Measurements from ENCODE around the gene SOX9.
"Not testable (repeated sequence)": the region's sequence is repeated elsewhere in the genome, so short reads cannot be mapped to it uniquely, and the experiment has no call there.

Gene SOX9

DNA sequence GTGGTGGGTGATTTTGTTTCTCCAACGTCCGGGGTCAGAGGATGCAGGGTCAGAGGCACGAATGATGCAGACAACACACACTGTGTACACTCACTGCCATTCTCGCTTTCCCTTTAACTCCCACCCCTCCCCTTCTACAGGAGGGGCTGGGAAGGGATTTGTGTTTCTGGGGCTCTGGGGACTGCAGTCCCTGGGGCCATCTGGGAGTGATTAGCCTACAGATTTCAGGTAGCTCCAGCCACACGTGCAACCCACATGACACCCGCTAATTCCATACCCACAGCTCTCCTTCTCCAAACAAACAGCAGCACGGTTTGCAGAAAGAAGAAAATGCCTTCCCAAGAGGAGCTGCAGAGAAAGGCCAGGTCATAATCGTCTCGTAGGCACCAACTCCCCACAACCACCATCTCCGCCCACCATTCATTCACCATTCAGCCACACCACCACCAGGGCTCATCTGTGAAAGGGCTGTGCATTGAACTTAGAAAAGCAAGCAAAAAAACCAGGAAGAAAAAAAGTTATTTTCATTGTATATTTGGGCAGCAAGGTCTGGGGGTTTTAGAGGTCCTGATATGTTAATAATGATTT is 9.4 kb upstream of the SOX9 start:
- peaks cover 47% of the 10 kb centered on the region for H3K4me1 ChIP-seq (ENCODE audit: control insufficient read depth, insufficient read depth, low read length)
- H3K27ac ChIP-seq (ENCODE audit: low read depth, low read length), result no peak overlapping the region
- H3K9ac ChIP-seq (ENCODE audit: low read depth, low read length), result no peak overlapping the region
- H3K4me3 ChIP-seq (ENCODE audit: low read depth, low read length), result no peak overlapping the region
- no peaks in the 10 kb centered on the region for H3K36me3 ChIP-seq (ENCODE audit: control insufficient read depth, insufficient read depth, low read length)
- no peaks in the 10 kb centered on the region for H3K9me3 ChIP-seq (ENCODE audit: control insufficient read depth, insufficient read depth, low read length)
- H3K27me3 ChIP-seq (ENCODE audit: control insufficient read depth, insufficient read depth, low read length), result peaks cover 45% of the 10 kb centered on the region

DNA sequence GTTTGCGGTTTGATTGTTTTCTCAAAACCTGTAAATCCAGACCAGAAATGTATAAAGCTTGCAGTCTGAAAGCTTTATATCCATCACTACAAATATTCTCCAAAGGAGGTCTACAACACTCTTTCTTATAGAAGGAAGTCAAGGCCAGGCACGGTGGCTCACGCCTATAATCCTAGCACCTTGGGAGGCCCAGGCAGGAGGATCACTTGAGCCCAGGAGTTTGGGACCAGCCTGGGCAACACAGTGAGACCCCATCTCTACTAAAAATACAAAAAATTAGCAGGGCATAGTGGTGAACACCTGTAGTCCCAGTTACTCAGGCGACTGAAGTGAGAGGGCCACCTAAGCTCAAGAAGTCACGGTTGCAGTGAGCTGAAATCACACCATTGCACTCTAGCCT is 8.9 kb upstream of the SOX9 start:
- H3K9ac ChIP-seq (ENCODE audit: low read depth, low read length); H3K27ac ChIP-seq (ENCODE audit: low read depth, low read length); H3K36me3 ChIP-seq (ENCODE audit: control insufficient read depth, insufficient read depth, low read length); H3K9me3 ChIP-seq (ENCODE audit: control insufficient read depth, insufficient read depth, low read length); H3K4me3 ChIP-seq (ENCODE audit: low read depth, low read length): not testable (repeated sequence)
- peaks cover 50% of the 10 kb centered on the region for H3K27me3 ChIP-seq (ENCODE audit: control insufficient read depth, insufficient read depth, low read length)
- peaks cover 45% of the 10 kb centered on the region for H3K4me1 ChIP-seq (ENCODE audit: control insufficient read depth, insufficient read depth, low read length)

DNA sequence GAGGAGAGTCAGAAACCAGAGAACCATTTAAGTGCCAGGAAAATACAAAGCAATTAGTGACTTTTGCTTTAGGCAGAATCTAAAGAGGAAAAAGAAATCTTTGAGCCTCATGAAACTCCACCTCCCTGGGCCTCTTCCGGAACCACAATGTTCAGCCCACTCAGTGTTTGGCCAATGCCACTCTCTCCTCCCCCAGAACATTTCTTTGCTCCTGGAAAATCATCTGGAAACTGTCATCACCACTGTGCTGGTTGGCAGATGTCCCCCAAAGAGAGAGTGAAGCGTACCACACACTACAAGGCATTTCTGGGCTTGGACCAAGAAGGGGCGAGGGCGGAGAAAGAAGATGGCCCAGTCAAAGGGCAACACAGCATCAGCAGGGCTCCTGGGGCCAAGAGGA is 7.1 kb upstream of the SOX9 start:
- Histone ChIP-seq H3K27me3 (ENCODE audit: control insufficient read depth, insufficient read depth, low read length) (peaks cover 68% of the 10 kb centered on the region), H3K4me1 (ENCODE audit: control insufficient read depth, insufficient read depth, low read length) (peaks cover 46% of the 10 kb centered on the region), H3K36me3 (ENCODE audit: control insufficient read depth, insufficient read depth, low read length) (no peaks in the 10 kb centered on the region), H3K4me3 (ENCODE audit: low read depth, low read length) (no peak overlapping the region), H3K27ac (ENCODE audit: low read depth, low read length) (no peak overlapping the region), H3K9ac (ENCODE audit: low read depth, low read length) (no peak overlapping the region), H3K9me3 (ENCODE audit: control insufficient read depth, insufficient read depth, low read length) (no peaks in the 10 kb centered on the region)

DNA sequence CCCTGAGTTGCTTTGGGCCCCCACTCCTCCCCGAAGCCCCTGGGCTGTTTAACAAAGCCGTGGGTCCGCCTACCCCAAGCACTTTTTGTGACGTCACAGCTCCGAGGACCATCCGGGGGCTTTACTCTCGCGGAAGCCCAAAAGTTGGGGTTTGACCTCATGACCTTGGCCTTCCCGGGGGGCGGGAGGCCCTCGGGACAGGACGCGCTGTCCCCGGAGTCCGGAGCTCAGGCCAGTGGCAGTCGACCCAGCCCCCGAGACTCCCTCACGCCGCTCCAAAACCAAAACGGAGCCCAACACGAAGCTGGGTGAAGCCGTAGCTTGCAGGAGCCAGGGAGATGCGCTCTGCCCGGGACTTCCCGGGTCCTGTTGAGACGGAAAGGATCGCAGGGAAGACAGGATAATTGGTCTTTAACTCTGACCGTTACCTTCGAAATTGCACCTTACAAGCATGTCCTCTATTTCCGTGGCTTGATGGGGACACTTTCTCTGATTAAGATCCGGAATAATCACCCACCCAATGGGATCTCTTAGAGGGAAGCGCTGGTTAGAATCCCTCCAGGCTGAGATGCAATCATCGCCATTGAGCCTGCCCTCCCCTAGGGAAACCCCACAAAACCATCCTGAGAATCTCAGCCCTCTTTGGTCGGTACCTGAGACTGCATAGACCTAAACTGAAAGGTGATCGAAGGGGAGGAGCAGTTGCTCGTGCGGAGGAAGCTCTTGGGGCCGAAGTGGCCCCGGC is 4.9 kb upstream of the SOX9 start:
- Histone ChIP-seq H3K27ac (ENCODE audit: low read depth, low read length) (no peak overlapping the region), H3K36me3 (ENCODE audit: control insufficient read depth, insufficient read depth, low read length) (no peaks in the 10 kb centered on the region), H3K27me3 (ENCODE audit: control insufficient read depth, insufficient read depth, low read length) (peaks cover 74% of the 10 kb centered on the region), H3K4me1 (ENCODE audit: control insufficient read depth, insufficient read depth, low read length) (peaks cover 48% of the 10 kb centered on the region), H3K9ac (ENCODE audit: low read depth, low read length) (no peak overlapping the region), H3K9me3 (ENCODE audit: control insufficient read depth, insufficient read depth, low read length) (no peaks in the 10 kb centered on the region), H3K4me3 (ENCODE audit: low read depth, low read length) (peak overlapping the region; percentile 52)

DNA sequence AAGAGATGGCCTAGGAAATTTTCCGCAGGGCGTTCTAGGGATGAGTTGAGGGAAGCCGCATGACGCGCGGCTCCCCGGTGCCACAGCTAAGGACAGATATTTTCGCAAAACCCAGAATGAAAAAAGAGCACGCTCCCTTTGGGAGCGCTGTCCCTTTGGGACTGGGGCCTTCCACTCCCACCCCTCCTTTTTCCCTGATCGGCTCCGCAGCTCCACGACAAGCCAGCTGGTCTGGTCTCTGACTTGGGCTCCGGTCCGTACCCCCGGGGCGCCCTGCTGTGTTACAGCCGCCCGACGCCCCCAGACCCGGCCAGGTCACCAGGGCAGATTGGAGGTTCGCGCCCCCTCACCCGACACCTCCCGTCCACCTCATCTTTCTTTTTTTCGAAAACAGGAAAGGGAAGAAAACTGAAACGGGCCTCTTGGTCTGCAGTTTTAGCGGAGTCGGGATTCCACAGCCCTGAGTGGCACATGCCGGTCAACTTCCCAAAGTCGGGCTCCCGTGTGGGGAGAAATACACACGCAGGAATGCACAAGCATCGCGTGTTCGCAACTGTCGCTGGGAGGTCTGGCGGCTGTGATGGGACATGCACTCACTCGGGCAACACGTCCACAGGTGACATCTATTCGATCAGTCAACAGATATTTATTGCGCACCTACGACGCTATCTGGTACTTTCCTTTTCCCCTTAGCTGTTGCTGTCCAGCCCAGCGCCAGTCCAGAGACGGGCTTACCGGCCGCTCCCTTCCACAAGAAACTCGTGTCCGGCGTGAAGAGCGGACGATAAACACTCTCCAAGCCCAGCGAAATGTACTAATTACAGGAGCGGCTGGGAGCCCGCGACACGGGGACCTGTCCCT is 3.9 kb upstream of the SOX9 start:
- no peak overlapping the region for H3K9ac ChIP-seq (ENCODE audit: low read depth, low read length)
- H3K4me1 ChIP-seq (ENCODE audit: control insufficient read depth, insufficient read depth, low read length), result peaks cover 40% of the 10 kb centered on the region
- no peaks in the 10 kb centered on the region for H3K9me3 ChIP-seq (ENCODE audit: control insufficient read depth, insufficient read depth, low read length)
- peaks cover 83% of the 10 kb centered on the region for H3K27me3 ChIP-seq (ENCODE audit: control insufficient read depth, insufficient read depth, low read length)
- H3K4me3 ChIP-seq (ENCODE audit: low read depth, low read length), result peak overlapping the region; percentile 52
- no peak overlapping the region for H3K27ac ChIP-seq (ENCODE audit: low read depth, low read length)
- no peaks in the 10 kb centered on the region for H3K36me3 ChIP-seq (ENCODE audit: control insufficient read depth, insufficient read depth, low read length)

DNA sequence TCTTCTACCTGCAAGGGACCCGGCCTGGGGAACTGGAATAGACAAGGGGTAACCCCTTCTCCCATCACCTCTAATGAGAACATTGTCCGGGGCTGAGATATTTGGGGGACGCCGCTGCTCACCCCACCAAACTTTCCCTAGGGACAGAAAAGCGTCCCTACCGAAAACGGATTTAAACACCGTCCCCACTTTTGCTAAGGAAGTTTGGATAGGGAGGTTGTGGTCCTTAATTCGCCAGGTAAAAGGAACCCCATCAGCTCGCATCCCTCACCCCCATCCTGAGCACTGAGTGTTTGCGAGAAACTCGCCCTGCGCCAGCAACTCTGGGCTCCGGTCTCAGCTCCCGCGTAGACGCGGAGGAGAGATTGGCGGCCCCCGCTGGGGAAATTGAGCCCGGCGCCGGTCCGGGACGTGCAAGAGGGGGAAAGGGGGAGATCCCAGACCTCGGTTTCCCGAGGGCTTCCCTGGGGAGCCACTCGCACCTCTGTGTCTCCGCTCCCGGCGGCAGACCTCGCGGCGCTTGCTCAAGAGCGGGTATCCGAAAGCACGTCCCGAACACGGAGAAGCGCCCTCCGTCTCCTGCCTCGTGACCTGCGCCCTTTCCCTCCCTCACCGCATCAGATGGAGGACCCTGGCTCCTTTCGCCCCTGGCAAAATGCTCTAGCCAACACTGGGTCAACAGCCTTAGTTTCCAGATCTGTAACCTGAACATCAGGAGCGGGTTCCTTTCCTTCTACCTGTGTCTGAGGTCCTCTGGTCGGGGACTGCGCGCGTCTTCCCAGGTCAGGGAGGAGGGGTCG is 3.1 kb upstream of the SOX9 start:
- Histone ChIP-seq H3K27me3 (ENCODE audit: control insufficient read depth, insufficient read depth, low read length) (peaks cover 91% of the 10 kb centered on the region), H3K4me3 (ENCODE audit: low read depth, low read length) (peak overlapping the region; percentile 52), H3K9me3 (ENCODE audit: control insufficient read depth, insufficient read depth, low read length) (no peaks in the 10 kb centered on the region), H3K9ac (ENCODE audit: low read depth, low read length) (no peak overlapping the region), H3K36me3 (ENCODE audit: control insufficient read depth, insufficient read depth, low read length) (no peaks in the 10 kb centered on the region), H3K4me1 (ENCODE audit: control insufficient read depth, insufficient read depth, low read length) (peaks cover 40% of the 10 kb centered on the region), H3K27ac (ENCODE audit: low read depth, low read length) (no peak overlapping the region)

DNA sequence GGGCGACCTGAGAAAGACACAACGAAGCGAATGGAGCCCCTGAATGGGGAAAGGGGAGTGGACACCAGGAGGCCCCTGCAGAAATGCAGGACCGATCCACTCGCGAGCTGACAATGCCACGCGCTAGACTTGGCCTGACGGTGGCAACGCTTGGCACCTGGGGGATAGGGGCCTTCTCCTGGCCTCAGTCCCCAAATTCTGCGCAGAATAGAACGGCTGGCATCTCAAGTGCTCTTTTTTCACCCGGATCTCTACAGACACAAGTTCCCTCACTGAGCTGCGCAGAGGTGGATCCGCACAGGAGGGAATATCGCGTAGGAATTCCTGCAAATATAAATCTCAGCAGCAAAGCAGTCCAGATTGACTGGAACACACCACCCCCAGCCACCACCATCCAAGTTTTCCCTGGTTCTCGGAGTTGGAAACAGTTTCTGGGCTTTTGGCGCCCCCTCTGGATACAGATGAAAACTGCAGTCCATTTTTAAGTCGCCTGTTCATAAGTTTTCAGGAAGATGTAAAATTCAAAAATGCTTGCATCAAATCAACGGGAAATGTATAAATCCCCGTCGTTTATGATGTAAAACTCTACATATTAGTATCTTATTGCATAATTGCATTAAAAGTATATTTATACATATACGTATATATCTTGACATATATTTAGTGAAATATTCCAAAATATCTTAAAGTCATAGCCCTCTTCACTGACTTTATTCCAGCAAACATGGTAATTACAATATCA is 2.3 kb upstream of the SOX9 start:
- no peak overlapping the region for H3K27ac ChIP-seq (ENCODE audit: low read depth, low read length)
- H3K9me3 ChIP-seq (ENCODE audit: control insufficient read depth, insufficient read depth, low read length), result no peaks in the 10 kb centered on the region
- no peak overlapping the region for H3K9ac ChIP-seq (ENCODE audit: low read depth, low read length)
- H3K27me3 ChIP-seq (ENCODE audit: control insufficient read depth, insufficient read depth, low read length), result peaks cover 95% of the 10 kb centered on the region
- peak overlapping the region; percentile 64 for H3K4me3 ChIP-seq (ENCODE audit: low read depth, low read length)
- H3K36me3 ChIP-seq (ENCODE audit: control insufficient read depth, insufficient read depth, low read length), result no peaks in the 10 kb centered on the region
- peaks cover 46% of the 10 kb centered on the region for H3K4me1 ChIP-seq (ENCODE audit: control insufficient read depth, insufficient read depth, low read length)

DNA sequence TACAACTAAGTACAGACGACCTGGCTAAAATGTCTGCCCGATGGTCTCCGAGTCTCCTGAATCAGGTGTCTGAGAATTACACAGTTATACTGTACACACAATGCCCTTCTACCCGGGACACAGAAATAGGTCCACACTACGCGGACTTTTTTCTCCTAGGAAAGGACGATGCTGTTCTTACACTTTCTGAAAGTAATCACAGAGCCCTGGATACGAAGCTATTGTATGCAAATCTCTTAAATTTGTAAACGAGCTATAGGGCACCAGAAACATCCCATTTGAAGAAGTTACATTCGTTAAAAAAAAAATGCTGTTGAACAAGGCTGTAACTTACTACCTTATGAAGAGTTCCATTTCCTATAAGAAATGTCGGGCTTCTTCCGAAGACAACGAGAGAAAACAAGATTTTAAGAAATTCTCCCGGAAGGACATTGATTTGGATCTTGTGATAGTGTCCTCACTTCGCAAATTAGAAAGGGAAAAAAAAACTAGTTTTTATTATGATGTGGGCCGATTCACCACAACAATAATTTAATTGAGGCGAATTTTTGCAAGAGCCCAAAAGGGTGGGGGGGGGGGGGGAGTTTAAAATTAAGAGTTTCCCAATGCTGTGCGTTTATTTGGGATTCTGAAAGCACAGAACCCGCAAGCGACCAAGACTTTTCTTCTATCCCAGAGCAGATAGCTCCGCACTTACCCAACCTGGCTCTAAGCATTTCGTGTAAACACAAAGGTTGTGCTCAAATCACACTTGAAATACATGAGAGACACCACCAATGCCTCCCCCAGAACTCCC is 1.5 kb upstream of the SOX9 start:
- peak overlapping the region; percentile 64 for H3K4me3 ChIP-seq (ENCODE audit: low read depth, low read length)
- H3K27ac ChIP-seq (ENCODE audit: low read depth, low read length), result no peak overlapping the region
- H3K36me3 ChIP-seq (ENCODE audit: control insufficient read depth, insufficient read depth, low read length), result peaks cover under 1% of the 10 kb centered on the region; the same call in 1 of the 2 replicates
- peaks cover 95% of the 10 kb centered on the region for H3K27me3 ChIP-seq (ENCODE audit: control insufficient read depth, insufficient read depth, low read length)
- no peaks in the 10 kb centered on the region for H3K9me3 ChIP-seq (ENCODE audit: control insufficient read depth, insufficient read depth, low read length)
- peaks cover 50% of the 10 kb centered on the region for H3K4me1 ChIP-seq (ENCODE audit: control insufficient read depth, insufficient read depth, low read length)
- no peak overlapping the region for H3K9ac ChIP-seq (ENCODE audit: low read depth, low read length)

DNA sequence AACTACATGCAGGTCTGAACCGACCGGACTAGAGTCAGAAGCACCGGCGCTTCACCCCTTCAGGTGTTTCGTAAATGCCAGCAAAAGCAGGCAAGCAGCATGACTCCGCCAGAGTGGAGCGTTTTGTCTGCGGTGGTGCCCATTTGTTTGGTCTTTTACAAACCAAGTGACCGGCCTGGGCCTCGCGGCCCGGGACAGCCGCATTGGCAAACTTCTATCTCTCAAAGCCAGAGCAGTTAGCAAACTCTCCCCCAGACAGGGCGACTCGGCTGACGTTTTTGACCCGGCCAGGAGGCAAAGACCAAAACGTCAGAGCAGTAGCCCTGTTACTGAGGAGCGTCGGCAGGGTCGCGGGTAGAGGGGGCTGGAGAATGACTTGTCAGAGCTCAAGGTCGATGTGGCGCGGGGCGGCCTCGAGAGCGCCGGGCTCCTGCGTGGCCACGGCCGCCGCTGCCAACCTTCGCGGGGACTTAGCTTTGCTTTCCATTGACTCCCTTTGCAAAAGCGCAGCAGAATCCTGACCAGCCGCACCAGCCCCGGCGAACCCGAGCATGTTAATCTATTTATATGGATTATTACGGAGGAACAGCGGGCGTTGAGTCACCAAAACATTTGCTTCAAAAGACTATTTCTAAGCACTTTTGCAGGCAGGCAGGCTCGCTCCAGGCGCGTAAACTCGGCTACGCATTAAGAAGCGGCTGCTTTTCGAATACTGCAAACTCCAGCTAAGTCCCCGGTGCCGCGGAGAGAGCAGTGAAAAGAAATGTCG is 763 bp upstream of the SOX9 start:
- H3K4me3 ChIP-seq (ENCODE audit: low read depth, low read length), result peak overlapping the region; percentile 64
- peaks cover 57% of the 10 kb centered on the region for H3K4me1 ChIP-seq (ENCODE audit: control insufficient read depth, insufficient read depth, low read length)
- no peak overlapping the region for H3K9ac ChIP-seq (ENCODE audit: low read depth, low read length)
- H3K27me3 ChIP-seq (ENCODE audit: control insufficient read depth, insufficient read depth, low read length), result peaks cover 92% of the 10 kb centered on the region
- no peak overlapping the region for H3K27ac ChIP-seq (ENCODE audit: low read depth, low read length)
- H3K36me3 ChIP-seq (ENCODE audit: control insufficient read depth, insufficient read depth, low read length), result peaks cover 3% of the 10 kb centered on the region; the same call in 1 of the 2 replicates
- H3K9me3 ChIP-seq (ENCODE audit: control insufficient read depth, insufficient read depth, low read length), result no peaks in the 10 kb centered on the region

Data from HUES48 (cell line).